ENCODE results near the gene OCIAD1.
"Not testable (repeated sequence)": the region's sequence is repeated elsewhere in the genome, so short reads cannot be mapped to it uniquely, and the experiment has no call there.

Gene OCIAD1

DNA sequence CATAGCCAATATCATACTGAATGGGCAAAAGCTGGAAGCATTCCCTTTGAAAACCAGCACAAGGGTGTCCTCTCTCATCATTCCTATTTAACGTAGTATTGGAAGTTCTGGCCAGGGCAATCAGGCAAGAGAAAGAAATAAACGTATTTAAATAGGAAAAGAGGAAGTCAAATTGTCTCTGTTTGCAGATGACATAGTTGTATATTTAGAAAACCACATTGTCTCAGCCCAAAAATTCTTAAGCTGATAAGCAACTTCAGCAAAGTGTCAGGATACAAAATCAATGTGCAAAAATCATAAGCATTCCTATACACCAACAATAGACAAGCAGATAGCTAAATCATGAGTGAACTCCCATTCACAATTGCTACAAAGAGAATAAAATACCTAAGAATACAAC lies 9.5 kb upstream of the OCIAD1 start:
- DNase-seq: not testable (repeated sequence)

DNA sequence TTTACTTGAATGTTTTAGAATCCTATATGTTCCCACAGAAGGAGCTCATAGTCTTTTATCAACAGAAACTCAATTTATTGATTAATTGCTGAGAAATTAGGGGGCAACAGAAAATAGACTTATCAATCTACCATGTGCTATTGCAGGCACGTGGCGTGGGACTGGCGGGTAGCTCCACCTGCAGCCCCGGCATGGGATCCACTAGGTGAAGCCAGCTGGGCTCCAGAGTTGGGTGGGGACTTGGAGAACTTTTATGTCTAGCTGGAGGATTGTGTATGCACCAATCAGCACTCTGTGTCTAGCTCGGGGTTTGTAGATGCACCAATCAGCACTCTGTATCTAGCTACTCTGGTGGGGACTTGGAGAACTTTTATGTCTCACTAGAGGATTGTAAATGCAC lies 3.3 kb upstream of the OCIAD1 start:
- no peak for DNase-seq

DNA sequence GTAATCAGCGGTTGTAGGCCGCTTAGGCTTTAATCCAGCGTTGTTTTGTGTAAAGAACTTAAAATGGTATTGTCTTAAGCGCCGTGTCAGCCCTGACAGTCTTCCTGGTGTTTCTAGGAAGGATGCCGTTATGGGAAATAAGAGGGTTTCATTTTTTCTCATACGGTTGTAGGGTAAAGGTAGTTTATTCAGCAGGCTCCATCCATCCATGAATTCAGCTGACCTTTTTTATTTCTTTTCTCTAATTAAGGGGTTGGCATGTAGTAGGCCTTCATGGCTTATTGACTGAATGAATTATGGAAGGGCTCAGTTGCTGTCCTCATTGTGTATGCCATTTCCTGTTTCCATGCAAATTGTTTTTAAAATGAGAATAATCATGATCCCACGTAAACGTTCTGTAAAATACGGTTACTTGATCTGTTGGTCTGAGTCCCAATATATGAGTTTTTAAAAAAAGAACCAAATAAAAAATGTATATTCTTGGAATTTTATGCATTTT lies 693 bp downstream of the OCIAD1 start:
- no peak for DNase-seq

DNA sequence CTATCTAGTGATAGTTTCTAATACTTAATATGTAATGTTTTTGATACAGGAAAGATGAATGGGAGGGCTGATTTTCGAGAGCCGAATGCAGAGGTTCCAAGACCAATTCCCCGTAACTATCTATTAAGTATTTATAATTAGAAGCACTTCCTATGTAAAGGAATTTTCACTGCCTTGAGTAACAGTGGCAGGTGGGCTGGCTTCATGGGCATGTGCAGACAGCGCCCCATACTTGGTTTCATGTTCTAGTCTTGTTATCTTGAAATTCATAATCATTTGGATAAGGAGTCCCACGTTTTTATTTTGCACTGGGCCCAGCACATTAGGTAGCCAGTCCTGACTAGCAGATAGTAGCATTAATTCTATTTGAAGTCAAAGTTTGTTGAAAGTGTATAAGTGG lies 1.7 kb downstream of the OCIAD1 start:
- DNase-seq: no peak

DNA sequence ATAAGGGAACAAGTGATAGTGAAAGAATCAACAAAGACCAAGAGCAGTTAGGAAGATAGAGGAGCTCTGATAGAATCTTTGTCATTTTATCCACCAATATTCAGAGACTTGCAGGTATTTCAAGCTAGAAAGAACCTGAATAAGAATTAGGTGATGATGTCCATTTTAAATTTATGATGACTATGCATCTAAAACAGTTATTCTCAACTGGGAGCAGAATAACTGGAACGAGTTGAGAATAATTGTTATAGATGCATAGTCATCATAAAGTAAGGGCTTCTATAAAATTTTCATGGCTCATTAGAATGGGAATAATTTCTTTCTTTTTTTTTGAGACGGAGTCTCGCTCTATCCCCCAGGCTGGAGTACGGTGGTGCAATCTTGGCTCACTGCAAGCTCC lies 5.8 kb downstream of the OCIAD1 start:
- DNase-seq: no peak

DNA sequence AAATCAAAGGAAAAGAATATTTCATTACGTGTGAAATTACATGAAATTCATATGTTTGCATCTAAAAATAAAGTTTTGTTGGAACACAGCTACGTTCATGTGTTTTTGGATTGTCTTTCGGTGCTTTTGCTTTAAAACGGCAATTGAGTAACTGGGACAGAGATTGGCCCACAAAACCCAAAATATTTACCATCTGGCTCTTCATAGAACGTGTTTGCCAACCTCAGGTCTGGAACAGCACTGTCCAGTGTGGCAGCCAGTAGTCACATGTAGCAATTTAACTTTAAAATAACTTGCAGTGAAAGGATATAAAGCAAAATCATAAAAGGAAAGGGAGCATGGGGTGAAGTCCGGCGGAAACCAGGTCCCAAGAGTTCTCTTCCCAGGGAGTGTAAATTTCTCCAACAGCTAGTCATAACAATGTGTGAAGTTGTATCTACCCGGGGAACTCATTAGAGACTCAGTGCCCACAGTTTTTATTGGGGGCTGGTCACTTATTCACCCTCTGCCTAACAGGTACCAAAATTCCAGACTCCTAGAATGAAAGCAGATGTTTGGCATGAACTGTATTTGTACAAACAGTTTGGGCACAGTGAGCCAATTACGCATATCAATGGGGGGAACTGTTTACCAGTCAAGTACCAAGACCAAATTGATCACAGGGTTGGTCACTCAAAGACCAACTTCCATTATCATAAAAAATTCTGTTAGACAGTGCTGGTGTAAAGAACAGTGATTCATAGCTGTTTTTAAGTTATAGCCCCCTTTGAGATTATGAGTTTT lies 10.3 kb downstream of the OCIAD1 start:
- no peak for DNase-seq

DNA sequence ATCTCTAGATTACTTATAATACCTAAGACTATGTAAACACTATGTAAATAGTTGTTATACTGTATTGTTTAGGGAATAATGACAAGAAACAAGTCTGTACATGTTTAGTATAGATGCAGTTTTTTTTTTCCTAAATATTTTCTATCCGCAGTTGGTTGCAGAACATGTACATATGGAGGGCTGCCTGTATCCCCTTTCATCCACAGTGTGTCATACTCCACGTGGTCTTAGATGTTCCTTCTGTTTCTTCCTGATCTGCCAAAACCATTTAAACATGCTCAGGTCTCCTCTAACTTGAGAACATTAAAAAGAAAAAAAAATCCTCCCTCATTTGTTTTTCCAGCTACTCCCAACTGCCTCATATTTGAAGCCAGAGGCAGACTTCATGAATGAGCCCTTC lies 14.0 kb downstream of the OCIAD1 start:
- peak in 1 of 2 experiments; percentile 24 for DNase-seq

DNA sequence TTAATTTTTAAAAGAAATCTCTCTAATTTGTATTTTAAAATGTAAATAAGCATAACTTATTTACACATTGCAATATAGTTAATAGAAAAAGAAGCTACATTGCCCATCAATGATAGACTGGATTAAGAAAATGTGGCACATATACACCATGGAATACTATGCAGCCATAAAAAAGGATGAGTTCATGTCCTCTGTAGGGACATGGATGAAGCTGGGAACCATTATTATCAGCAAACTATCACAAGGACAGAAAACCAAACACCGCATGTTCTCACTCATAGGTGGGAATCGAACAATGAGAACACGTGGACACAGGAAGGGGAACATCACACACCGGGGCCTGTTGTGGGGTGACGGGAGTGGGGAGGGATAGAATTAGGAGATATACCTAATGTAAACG lies 17.9 kb downstream of the OCIAD1 start:
- not testable (repeated sequence) for DNase-seq

DNA sequence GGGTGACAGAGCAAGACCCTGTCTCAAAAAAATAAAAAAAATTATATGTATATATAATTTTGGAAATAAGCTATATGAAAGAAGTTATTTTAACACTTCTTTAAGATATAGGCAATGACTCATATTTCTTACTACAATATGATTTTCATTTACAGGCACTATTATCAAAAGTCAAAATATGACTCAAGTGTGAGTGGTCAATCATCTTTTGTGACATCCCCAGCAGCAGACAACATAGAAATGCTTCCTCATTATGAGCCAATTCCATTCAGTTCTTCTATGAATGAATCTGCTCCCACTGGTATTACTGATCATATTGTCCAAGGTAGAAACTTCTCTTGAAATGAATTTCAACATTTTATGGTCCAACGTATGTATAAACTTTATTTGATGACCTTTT lies 20.8 kb downstream of the OCIAD1 start:
- DNase-seq: no peak

DNA sequence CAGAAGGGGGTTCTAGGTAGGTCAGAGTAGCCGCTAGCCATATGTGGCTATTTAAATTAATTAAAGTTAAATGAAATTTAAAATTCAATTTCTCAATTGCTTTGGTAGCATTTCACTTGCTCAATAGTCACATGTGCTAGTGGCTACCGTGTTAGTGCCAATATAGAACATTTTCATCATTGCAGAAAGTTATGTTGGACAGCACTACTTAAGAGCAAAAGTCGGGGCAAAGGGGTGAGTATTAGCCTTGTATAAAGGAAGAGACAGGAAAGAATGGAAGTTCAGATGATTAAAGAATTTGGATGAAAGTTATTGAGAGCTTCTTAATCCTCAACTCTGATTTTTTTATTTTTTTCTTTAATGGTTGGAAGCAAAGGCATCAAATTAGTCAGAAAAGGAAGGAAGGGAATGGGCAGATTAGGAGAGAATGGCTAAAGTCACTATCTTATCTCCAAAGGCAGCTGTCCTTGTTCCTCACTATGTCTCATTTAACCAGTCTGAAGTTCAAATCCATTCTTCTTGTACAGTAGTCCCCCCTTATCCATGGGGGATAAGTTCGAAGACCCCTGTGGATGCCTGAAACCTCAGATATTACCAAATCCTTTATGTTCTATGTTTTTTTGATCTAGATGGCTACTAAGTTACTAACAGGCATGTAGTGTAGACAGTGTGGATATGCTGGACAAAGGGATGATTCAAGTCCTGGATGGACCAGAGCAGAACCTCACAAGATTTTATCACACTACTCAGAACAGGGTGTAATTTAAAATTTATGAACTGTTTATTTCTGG lies 22.9 kb downstream of the OCIAD1 start:
- DNase-seq: no peak

DNA sequence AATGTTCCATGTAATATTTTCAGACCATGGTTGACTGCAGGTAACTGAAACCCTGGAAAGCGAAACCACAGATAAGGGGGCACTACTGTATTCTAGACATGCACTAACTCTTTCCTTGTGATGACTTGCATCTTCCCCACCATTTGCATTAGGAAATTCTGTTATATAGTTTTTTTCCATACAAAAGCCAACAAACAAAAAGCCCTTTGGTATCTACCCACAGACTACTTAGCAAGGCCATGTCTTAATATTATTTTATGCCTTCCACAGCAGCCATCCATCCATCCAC lies 23.5 kb downstream of the OCIAD1 start:
- DNase-seq: no peak

DNA sequence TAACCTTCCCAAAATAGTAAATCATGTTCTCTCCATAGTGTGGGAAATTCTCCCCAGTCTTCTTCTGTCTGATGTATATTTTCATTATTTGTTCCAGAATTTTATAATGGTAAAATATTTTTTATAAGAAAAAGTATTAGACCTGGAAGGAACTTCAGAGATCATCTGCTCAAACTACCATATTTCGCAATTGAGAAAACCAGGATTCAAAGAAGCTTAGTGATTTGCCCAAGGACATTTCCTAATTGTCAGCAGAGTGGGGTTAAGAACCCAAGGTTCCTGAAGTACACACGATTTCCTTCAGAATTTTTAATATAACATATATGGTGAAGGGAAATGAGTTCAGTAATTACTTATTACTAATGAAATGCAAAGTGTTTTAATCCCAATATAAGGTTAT lies 24.1 kb downstream of the OCIAD1 start:
- no peak for DNase-seq

DNA sequence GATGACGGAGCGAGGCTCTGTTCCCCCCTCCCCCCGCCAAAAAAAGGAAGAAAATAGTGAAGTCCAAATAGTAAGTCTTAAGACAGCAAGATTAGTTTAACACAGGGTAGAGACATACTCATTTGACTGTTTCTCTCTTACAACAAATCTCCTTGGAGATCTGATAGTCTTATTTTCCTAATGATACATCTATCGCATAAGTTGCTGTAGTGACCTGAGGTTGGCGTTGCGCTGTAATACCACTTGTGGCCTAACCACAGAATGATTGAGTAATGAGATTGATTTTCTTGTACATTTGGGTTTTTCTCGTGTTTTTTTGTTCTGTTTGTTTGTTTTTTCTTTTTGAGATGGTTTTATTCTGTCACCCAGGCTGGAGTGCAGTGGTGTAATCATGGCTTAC lies 27.2 kb downstream of the OCIAD1 start:
- no peak for DNase-seq

DNA sequence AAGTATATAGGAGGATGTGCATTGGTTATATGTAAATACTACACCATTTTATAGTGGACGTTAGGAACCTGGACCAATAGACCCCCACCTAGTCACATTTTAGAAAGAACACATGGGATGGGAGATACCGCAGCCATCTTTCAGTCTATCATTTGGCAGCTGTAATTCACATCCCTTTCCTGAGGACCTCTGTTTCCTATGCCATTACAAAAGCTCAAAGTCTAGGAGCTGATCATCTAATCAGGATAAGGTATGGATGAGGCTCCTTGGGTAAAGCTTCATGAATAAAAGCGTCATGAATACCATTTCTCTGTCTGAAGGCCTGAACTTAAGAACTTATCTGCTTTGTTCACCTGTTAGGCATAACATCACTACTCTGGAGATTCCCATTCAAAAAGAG lies 31.1 kb downstream of the OCIAD1 start:
- DNase-seq: no peak

DNA sequence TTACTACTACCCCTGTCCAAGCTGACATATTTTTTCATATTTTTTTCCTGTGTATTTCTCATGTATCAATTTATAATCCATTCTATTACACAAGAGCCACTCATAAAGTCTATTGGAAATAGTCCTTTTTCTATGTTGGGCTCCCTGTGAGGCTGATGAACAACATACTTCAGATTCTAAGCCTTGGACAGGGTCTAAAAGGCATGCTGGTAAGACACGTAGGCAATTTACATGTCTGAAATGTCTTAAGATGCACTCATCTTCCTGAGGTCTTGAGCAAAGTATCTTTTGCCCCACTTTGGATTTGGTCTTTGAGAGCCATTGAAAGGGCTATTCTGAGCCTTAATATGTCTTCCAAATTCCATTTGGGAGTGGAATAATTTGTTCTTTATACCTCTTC lies 31.8 kb downstream of the OCIAD1 start:
- no peak for DNase-seq

DNA sequence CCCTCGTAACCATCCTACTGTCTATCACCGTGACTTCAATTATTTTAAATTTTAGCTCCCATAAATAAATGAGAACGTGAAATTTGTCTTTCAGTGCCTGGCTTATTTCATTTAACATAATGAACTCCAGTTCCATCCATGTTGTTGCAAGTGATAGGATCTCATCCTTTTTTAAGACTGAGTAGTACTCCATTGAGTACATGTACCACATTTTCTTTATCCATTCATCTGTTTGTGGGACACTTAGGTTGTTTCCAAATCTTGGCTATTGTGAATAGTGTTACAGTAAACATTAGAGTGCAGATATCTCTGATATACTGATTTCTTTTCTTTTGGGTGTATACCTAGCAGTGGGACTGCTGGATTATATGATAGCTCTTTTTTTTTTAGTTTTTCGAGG lies 32.8 kb downstream of the OCIAD1 start:
- no peak for DNase-seq

DNA sequence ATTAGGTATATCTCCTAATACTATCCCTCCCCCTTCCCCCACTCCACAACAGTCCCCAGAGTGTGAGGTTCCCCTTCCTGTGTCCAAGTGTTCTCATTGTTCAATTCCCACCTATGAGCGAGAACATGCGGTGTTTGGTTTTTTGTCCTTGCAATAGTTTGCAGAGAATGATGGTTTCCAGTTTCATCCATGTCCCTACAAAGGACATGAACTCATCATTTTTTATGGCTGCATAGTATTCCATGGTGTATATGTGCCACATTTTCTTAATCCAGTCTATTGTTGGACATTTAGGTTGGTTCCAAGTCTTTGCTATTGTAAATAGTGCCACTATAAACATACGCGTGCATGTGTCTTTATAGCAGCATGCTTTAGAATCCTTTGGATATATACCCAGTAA lies 33.8 kb downstream of the OCIAD1 start:
- DNase-seq: not testable (repeated sequence)

DNA sequence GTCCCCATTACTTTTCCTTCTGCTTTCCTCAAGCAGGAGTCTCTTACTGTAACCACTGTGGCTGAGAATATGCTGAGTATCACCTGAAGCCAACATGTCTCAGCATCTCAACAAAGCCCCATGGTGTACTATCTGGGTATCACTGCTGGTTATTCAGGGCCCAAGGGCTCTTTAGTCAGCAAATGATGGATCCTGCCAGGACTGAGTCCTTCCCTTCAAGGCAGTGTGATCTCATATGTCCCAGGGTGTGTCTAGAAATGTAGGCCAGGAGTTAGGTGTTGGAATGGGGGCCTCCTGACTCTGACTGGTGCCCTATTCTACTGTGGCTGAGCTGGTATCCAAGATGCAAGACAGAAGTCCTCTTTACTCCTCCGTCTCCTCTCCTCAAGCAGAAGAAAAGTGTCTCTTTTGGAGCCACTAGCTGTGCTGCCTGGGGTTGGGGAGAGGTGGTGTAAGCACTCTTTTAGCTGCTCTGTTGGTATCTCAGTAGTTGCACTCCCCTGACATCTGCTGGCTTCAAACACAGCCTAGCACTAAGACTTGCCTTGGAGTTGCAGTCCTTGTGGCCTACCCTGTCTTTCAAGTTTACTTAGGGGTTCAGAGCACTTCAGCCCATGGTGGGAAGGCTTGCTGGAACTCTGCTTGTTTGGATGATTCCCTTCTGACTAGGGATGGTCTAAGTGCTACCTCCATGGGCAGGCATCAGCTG lies 47.1 kb downstream of the OCIAD1 start:
- DNase-seq: no peak

DNA sequence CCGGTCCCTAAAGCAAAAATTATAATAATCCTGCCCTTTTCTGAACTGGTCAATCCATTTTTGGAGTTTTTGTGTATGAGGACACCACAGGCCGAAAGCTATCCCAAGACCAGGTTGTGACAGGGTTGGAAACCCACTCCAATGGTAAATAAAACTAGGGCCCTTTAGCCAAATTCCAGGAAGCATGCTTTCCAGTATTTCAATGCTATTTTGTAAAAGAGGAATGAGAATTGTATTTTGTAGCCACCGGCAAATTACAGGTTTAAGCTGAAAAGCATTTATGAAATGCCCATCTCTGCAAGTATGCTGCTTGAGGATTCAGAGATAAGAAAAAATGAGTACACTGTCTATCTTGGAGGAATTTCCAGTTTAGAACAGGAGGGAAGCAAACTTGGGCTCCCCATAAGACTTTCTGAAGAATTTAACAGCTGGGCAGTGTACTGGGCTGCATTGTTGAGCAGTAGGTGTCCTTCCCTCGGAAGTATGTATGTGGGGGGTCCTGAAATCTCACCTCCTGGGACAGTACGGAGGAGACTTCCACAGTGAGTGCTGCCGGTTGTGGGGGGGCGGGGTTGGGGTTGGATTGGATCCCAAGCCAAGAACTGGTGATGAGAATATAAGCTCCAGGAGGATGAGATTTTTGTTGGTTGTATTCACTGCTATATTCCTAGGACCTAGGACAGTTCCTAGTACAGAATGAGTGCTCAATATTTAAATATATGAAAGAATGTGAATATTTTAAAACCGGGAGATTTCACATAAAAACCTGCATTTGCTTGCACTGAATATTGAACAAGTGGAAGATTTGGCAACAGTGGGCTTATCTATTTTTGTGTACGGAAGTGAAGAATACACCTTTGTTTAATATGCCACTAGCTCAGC lies 48.9 kb downstream of the OCIAD1 start:
- DNase-seq: no peak

DNA sequence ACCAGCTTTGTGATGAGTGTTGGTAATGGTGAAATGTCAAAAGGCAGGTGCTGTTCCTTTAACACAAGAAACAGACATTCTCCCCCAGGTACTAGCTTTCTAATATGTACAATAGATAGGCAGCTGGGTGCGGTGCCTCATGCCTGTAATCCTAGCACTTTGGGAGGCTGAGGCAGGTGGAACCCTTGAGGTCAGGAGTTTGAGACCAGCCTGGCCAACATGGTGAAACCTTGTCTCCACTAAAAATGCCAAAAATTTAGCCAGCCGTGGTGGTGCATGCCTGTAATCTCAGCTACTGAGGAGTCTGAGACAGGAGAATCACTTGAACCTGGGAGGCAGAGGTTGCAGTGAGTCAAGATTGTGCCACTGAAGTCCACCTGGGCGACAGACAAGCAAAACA lies 50.8 kb downstream of the OCIAD1 start:
- not testable (repeated sequence) for DNase-seq

DNA sequence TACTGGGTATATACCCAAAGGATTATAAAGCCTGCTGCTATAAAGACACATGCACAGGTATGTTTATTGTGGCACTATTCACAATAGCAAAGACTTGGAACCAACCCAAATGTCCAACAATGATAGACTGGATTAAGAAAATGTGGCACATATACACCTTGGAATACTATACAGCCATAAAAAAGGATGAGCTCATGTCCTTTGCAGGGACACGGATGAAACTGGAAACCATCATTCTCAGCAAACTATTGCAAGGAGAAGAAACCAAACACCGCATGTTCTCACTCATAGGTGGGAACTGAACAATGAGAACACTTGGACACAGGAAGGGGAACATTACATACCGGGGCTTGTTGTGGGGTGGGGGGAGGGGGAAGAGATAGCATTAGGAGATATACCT lies 58.9 kb downstream of the OCIAD1 start:
- not testable (repeated sequence) for DNase-seq

DNA sequence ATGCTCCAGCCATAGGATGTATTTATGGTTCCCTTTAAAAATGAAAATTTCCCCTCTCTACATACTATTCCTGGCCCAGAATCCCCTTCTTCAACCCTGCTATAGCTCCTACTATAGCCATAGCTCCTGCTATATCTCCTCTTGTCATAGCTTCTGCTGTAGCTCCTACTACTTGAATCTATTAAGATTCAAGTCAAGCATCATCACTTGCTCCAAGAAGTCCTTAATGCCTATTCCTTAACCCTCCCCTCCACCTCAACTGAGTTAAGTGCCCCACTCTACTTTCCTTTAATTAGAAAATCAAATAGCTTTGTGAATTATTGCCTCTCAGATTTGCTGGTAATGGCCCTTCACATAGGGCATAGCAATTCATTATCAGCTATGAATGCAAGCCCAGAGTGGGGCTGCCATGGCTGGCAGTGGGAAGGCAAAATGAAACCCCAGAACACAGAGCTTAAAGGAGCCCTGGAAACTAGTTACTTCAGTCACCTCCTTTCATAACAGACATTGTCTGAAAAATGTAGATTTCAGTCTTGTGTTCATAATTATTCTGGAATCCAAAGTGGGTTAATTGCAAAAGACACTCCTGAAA lies 60.2 kb downstream of the OCIAD1 start:
- no peak for DNase-seq

Measured in NCI-H446 (cell line).